ENCODE measurements around the gene SCYGR4.

GRCh38 chr2:227608561-227609338 is 8.5 kb upstream of the SCYGR4 start:
- TF ChIP-seq POLR2A (IDR thresholded peaks at IDR 0.05; ENCODE audit: low read length) (no peak), CHD4 (IDR thresholded peaks at IDR 0.05; ENCODE audit: borderline replicate concordance) (no peak), MAZ (IDR thresholded peaks at IDR 0.05; ENCODE audit: borderline replicate concordance, low read depth, low read length) (no peak)
